CD4-positive, alpha-beta T cell (primary cell): ENCODE results near the gene LAPTM5. TPM values are rescaled to one million over a fixed set of nuclear protein-coding genes. Genes with fewer than 3 reads are reported as not detected.
"Not testable (repeated sequence)": the region's sequence is repeated elsewhere in the genome, so short reads cannot be mapped to it uniquely, and the experiment has no call there.

ENCODE experiments used
- ATAC-seq: fragments of 200-7000 bp; cut with Tn5 transposase; one replicate; pipeline ENCODE4 v1.10.0; 2022; ENCODE audit warnings: mild to moderate bottlenecking; ENCODE audit not compliant: poor library complexity
- CTCF ChIA-PET: fragments of 350-600 bp; sonication (Branson Sonifier 250); formaldehyde crosslinking; loops from one replicate; lab custom pipeline; 2021; ENCODE audit warnings: antibody characterized with exemption, inconsistent platforms; lab: Charles Lee
- POLR2A ChIA-PET: fragments of 350-600 bp; sonication (Branson Sonifier 250); formaldehyde crosslinking; loops from one replicate; lab custom pipeline; 2021; ENCODE audit warnings: antibody characterized with exemption, inconsistent platforms; lab: Charles Lee
- DNase-seq, 14 experiments: peaks; one replicate each; pipeline ENCODE4 v3.0.0-alpha.2; 2013 to 2020; ENCODE audit warnings: mixed read lengths in 2 of 14
- H3K27ac ChIP-seq, 2 donors: one replicate each; pipeline versions ENCODE4 v1.5.1 to v1.7.0; 2013; ENCODE audit warnings: low read length in 2 of 2, low read depth in 1 of 2, mild to moderate bottlenecking in 1 of 2
- H3K27me3 ChIP-seq, 2 experiments: 1 replicate in 1 of 2; 2 replicates in 1 of 2; pipeline versions ENCODE4 v1.6.1 to v1.7.0; 2013; ENCODE audit warnings: low read length in 2 of 2, control low read depth in 1 of 2, mild to moderate bottlenecking in 1 of 2, moderate library complexity in 1 of 2; ENCODE audit not compliant: insufficient read depth in 2 of 2, control insufficient read depth in 1 of 2
- H3K36me3 ChIP-seq: one replicate; pipeline ENCODE4 v1.6.1; 2013; ENCODE audit warnings: low read length, control low read depth; ENCODE audit not compliant: insufficient read depth
- H3K4me1 ChIP-seq: one replicate; pipeline ENCODE4 v1.6.1; 2013; ENCODE audit warnings: low read length, control low read depth; ENCODE audit not compliant: insufficient read depth
- H3K4me3 ChIP-seq: one replicate; pipeline ENCODE4 v1.5.1; 2013; ENCODE audit warnings: mild to moderate bottlenecking, low read length, moderate library complexity
- H3K9me3 ChIP-seq, 2 experiments: 1 replicate in 1 of 2; 2 replicates in 1 of 2; pipeline versions ENCODE4 v1.6.1 to v1.7.0; 2013; ENCODE audit warnings: low read length in 2 of 2, mild to moderate bottlenecking in 2 of 2, control low read depth in 1 of 2, moderate library complexity in 1 of 2; ENCODE audit not compliant: control insufficient read depth in 1 of 2, insufficient read depth in 1 of 2
- H3K27ac Mint-ChIP-seq: one replicate; pipeline ENCODE4 v1.8.0; 2020; ENCODE audit warnings: mixed read lengths
- H3K27me3 Mint-ChIP-seq: one replicate; pipeline ENCODE4 v1.8.0; 2021; ENCODE audit warnings: mixed read lengths
- H3K36me3 Mint-ChIP-seq: one replicate; pipeline ENCODE4 v1.8.0; 2021; ENCODE audit warnings: low read depth, mixed read lengths
- H3K4me1 Mint-ChIP-seq: one replicate; pipeline ENCODE4 v1.8.0; 2021; ENCODE audit warnings: low read depth, mixed read lengths
- H3K4me3 Mint-ChIP-seq: one replicate; pipeline ENCODE4 v1.8.0; 2020; ENCODE audit warnings: mild to moderate bottlenecking, mixed read lengths
- H3K9me3 Mint-ChIP-seq: one replicate; pipeline ENCODE4 v1.8.0; 2020; ENCODE audit warnings: mixed read lengths
- CTCF ChIP-seq: fragments of 200-600 bp; IDR thresholded peaks from one replicate; pipeline ENCODE4 v1.8.0; 2022; ENCODE audit warnings: antibody characterized with exemption, mild to moderate bottlenecking
- intact Hi-C, 2 experiments: fragments of 100-400 bp; cut with DNase I in 1 of 2; cut with micrococcal nuclease in 1 of 2; formaldehyde crosslinking; loops; one replicate each; pipeline versions ENCODE4 v1.15.1 to v1.9.0; 2023 to 2025; cut with DNase I, micrococcal nuclease
- total RNA-seq, 174 experiments: library from RNA in 2 of 174; stranded (reverse) in 2 of 174; gene quantifications; one replicate each; pipeline ENCODE4 v1.2.3 and lab custom pipeline; 2021 to 2026

LAPTM5 gene
- total RNA-seq, 2 experiments from 2014 or later: 625 to 642 TPM

- Mint-ChIP-seq H3K4me1 (no peaks in the 10 kb centered on the region), H3K27me3 (peaks cover 34% of the 10 kb centered on the region), H3K9me3 (no peaks in the 10 kb centered on the region), H3K4me3 (no peak overlapping the region), H3K36me3 (no peaks in the 10 kb centered on the region), H3K27ac (no peak overlapping the region)
- POLR2A ChIA-PET: no interaction called here
- no peak overlapping the region for H3K27ac ChIP-seq
- no peak for DNase-seq
- H3K27me3 ChIP-seq: peaks cover 19 to 23% of the 10 kb centered on the region in 2 experiments
- no peak for ATAC-seq
- intact Hi-C loops: no loop called here
- CTCF ChIA-PET: no interaction called here
- TF ChIP-seq CTCF: no peak
- no peaks in the 10 kb centered on the region for H3K36me3 ChIP-seq
- no peak overlapping the region for H3K4me3 ChIP-seq
- H3K9me3 ChIP-seq: no peaks in the 10 kb centered on the region
- peaks cover 15% of the 10 kb centered on the region for H3K4me1 ChIP-seq
Measured at GRCh38 chr1:30688920-30689794, 68.4 kb downstream of the LAPTM5 start.

DNA sequence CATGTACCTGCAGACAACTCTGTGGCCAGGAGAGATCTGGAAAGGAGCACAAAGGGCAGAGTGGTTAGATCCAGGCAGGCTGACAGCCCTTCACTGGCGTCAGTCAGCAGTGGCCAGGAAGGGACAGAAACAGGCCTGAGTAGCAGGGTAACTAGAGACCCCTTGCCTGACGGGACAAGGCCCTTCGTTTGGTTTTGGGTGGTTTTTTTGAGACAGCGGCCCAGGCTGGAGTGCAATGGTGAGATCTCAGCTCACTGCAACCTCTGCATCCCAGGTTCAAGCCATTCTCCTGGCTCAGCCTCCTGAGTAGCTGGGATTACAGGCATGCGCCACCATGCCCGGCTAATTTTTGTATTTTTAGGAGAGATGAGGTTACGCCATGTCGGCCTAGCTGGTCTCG lies 69.1 kb downstream of the LAPTM5 start:
- CTCF ChIA-PET, H3K36me3 Mint-ChIP-seq, H3K4me3 Mint-ChIP-seq: not testable (repeated sequence)

GRCh38 chr1:30687886-30688285 lies 69.7 kb downstream of the LAPTM5 start:
- ChIA-PET CTCF (no interaction called here), POLR2A (no interaction called here)
- Histone ChIP-seq H3K4me3 (no peak overlapping the region), H3K36me3 (no peaks in the 10 kb centered on the region), H3K27me3 (peaks cover 24 to 34% of the 10 kb centered on the region in 2 experiments), H3K4me1 (peaks cover 15% of the 10 kb centered on the region), H3K27ac (no peak overlapping the region), H3K9me3 (no peaks in the 10 kb centered on the region)
- Mint-ChIP-seq H3K9me3 (no peaks in the 10 kb centered on the region), H3K27ac (no peak overlapping the region), H3K4me3 (no peak overlapping the region), H3K36me3 (no peaks in the 10 kb centered on the region), H3K4me1 (no peaks in the 10 kb centered on the region), H3K27me3 (peaks cover 46% of the 10 kb centered on the region)
- intact Hi-C loops: no loop called here
- no peak for ATAC-seq
- TF ChIP-seq CTCF: no peak
- DNase-seq: no peak

More for the DNA sequence above, 69.1 kb downstream of the LAPTM5 start:
- H3K27ac ChIP-seq, H3K4me1 Mint-ChIP-seq, H3K27ac Mint-ChIP-seq, intact Hi-C loops, H3K4me3 ChIP-seq, H3K9me3 Mint-ChIP-seq, ATAC-seq, POLR2A ChIA-PET, DNase-seq, H3K36me3 ChIP-seq, H3K9me3 ChIP-seq: not testable (repeated sequence)
- Histone ChIP-seq H3K4me1 (peaks cover 15% of the 10 kb centered on the region), H3K27me3 (peaks cover 22 to 30% of the 10 kb centered on the region in 2 experiments)
- H3K27me3 Mint-ChIP-seq: peaks cover 40% of the 10 kb centered on the region
